GM11168 (cell line): ENCODE results near the gene POLE.
"Not testable (repeated sequence)": the region's sequence is repeated elsewhere in the genome, so short reads cannot be mapped to it uniquely, and the experiment has no call there.

ENCODE experiments used
- in situ Hi-C: fragments of 300-500 bp; cut with MboI; formaldehyde crosslinking; loops from one replicate; pipeline ENCODE4 v1.12.0; 2022; ENCODE audit warnings: low sequenced_read_pairs; ENCODE audit not compliant: unreplicated experiment

POLE gene

DNA sequence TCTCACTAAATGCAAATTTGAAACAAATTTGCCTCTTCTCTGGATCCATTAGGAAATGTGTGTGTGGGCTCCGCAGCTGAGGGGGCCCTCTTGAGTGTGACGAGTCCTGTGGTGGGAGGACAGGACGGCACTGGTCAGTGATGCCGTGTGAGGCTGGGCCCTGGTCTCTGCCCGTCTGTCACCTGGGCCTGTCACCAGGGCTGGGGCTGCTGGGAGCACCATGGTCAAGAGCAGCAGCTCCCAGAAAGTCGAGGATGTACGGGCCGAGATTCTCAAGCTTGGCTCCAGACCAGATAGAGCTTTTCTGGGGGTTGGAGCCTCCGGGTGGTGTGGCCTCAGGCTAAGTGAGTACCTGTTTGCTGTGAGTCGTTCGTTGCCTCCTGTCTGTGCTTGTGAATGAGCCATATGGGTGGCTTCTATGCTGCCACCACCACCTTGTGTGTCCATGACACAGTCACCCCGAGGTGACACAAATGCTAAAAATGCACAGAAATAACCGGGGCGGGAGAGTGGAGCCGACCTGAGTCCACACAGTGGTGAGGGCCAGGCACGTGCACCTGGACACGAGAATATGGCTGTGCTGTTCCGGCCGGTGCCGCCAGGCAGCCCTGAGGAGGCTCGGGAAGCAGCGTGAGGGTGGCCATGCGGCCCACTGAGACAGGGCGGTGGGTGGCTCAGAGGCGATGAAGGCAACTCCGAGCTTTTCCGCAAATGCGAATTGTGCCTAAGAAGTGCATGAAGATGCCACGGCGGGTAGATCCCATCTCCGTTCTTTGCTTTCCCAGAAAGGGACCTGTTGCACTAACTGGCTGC is 32.2 kb upstream of the POLE start:
- in situ Hi-C loops: no loop called here

DNA sequence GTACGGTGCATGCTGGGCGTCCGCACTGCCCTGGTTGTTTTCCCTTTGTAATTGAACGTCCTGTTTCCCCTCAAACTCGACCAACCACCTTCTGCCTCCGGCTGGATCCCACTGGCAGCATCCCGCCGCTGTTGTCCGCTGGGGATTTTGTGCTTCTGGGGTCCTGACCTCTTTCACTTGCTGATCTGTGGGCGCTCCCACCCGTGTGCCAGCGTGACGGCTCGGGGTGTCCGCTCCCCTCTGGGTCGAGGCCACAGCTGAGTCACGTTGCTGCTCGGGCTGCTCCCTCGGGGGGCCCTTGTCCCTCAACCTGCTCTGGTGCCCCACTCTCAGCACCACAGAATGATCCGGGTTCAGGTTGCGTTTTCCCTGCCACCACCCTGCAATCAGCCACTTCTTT is 31.5 kb upstream of the POLE start:
- in situ Hi-C loops: no loop called here

DNA sequence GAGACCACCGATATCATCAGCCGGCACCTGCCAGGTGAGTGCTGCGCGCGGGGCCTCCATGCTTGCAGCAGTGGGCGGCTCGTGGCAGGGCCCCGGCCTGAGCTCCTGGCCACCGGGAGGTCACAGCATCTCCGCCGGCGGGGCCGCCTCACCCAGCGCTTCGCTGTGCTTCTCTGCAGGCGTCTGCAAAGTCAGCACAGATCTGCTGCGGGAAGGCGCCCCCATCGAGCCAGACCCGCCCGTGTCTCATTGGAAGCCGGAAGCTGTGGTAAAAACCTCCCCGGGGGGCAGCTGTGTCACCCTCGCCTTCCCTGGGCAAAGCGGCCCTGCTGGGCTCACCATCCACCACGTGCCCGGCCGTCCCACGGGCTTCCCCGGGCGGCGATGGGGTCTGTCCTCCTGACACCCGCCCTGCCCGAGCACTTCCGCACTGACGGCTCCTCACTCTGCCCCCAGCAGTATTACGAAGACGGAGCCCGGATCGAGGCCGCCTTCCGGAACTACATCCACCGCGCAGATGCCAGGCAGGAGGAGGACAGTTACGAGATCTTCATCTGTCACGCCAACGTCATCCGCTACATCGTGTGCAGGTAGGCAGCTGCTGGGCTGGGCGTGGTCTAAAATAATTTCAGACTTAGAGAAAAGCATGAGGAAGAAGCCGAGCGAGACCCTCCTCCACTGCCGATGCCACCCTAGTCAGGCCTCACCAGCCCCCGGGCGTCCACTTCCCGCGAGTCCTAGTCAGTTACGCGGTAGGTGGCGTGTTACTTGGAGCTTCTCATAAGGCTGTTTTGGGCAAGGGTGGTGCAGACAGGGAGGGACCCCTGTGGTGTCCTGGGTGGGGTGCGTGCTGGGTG is 30.6 kb upstream of the POLE start:
- in situ Hi-C loops: no loop called here

DNA sequence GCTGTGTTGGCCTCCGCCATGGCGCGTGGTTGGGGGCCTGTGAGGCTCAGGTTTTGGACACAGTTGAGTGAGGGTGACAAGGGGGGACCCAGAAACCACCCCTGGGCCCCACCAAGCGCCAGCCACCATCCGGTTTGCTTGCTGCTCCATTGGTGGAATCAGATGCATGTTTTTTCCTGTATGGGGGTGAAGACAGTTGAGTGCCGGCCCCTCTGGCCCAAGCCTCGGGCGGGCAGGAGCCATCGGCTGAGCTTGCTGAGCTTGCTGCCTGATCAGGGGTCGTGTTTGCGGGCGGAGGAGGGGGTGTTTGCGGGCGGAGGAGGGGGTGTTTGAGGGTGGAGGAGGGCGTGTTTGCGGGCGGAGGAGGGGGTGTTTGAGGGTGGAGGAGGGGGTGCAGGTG is 29.9 kb upstream of the POLE start:
- in situ Hi-C loops: no loop called here

DNA sequence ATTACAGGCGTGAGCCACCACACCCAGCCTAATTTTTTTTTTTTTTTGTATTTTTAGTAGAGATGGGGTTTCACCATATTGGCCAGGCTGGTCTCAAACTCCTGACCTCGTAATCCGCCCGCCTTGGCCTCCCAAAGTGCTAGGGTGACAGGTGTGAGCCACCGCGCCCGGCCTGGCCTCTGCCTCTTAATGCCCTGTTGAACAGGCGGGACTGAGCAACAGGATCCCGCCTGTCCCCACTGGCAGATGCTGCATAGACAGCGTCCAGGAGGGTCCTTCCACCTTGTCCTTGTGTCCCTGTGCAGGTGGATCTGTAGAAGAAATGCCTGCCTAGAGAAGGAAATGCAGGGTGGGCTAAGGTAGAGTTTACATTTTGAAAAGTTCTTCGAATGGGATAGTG is 29.2 kb upstream of the POLE start:
- in situ Hi-C loops: no loop called here

DNA sequence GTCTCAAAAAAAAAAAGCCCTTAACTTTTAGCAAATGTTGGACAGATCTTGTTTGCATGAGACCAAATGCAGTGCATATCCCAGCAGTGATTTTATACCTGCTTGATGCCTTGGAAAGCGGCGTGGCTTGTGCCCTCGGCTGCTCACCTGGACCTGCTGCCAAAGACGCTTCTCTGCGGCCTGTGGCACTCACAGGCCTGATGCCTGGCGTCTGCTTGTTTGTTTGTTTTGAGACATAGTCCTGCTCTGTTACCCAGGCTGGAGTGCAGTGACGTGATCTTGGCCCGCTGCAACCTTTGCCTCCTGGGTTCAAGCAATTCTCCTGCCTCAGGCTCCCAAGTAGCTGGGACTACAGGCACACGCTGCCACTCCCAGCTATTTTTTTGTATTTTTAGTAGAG is 28.7 kb upstream of the POLE start:
- in situ Hi-C loops: no loop called here

DNA sequence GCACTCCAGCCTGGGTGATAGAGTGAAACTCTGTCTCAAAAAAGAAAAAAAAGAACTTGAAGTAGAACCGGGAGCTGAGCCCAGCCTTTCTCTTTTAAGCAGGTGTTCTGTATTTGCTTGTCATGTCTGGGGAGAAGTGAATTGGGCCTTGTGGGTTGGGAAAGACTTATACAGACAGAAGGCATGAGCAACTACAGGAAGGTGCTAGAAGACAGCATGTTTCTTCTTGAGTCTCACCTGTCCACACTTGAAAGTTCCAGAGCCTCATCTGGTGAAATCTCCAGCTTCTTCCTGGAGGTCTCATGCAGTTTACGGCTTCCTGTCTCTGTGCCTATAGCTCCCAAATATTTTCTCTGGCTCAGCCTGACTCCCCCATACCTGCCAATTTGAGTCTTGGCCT is 26.0 kb upstream of the POLE start:
- in situ Hi-C loops: no loop called here

DNA sequence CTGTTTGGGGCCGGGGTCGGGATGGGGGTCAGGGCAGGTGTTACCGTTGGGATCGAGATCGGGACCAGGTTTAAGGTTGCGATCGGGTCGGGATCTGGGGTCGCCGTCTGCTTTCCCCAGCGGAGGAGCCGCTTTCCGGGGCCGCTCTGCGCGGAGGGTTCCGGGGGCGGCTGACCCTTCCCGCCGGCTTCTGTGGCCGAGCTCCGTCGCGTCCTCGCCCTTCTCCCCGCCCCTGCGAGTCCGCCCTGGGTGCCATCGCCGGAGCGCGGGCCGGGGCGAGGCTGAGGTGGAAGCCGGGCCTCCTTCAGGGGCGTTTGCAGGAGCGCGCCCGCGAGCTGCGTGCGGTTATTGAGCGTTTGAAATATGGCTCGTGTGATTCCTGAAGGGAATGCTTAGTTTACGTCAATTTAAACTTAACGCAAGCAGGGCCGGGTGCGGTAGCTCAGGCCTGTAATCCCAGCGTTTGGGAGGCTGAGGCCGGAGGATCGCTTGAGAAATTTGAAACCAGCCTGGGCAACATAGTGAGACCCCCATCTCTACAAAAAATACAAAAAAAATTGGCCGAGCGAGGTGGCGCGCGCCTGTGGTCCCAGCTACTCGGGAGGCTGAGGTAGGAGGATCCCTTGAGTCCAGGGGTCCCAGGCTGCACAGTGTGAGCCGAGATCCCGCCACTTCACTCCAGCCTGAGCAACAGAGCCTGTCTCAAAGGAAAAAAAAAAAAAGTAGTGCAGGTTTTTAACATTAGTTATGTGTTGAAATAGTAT is 24.1 kb upstream of the POLE start:
- in situ Hi-C loops: no loop called here

DNA sequence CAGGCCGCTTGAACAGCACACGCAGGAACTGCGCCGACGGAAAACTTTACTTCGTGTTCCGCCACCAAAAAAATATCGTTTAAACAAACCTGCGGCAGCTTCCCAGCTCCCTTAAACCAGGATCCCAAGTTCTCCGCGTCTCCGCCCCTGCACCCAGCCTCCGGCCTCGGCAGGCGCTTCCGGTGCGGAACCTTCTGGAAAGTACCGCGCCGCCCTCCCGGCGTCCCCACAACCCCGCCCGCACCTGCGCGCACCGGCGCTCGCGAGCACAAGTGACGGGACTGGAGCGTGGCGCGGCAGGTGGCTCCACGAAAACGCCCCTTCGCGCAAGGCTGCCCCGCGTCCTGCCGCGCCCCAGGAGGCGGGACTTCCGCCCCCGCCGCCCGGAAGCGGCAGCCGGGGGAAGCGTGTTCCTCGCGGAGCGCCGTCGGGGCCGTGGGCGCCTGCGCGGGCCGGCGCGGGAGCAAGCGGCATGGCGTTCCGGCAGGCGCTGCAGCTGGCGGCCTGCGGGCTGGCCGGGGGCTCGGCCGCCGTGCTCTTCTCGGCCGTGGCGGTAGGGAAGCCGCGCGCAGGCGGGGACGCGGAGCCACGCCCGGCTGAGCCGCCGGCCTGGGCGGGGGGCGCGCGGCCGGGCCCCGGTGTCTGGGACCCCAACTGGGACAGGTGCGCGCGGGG is 23.4 kb upstream of the POLE start, which contains the start of gene PGAM5:
TSS of gene PGAM5 (plus strand) at position 438 of the 675 bp plus-strand sequence. CDS start at position 473, 35 bp downstream.
- in situ Hi-C loops: no loop called here

DNA sequence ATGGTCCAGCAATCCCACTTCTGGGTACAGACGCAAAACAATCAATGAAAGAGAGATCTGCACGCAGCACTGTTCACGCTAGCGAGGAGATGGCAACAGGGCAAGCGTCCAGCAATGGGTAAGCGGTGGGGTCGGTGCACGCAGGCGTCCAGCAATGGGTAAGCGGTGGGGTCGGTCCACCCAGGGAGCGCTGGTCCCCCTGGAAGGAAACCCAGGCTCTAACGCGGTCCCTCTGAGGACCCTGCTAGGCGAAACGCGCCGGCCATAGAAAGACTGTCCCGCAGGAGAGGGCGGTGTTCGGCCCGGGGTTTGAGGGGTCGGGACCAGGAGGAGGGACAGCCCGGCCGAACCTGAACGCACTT is 22.9 kb upstream of the POLE start:
- in situ Hi-C loops: no loop called here

DNA sequence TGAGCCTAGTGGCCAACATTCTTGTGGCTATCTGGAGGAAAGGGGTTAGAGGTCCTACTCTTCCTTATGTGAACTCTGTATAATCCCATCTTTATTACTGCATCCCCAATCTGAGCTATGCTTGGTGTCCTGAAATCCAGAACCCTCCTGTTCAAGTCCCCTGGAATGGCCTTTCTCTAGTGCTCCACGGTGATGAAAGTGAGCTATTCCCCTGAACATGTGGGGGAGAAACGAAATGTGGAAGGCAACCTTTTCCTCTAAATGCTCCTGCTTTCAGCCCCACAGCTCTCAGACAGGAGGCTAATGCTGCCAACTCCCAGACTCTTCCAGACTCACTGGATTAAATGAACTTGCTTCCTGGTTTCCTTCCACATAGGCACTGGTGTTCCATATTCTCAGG is 21.0 kb upstream of the POLE start:
- in situ Hi-C loops: no loop called here

DNA sequence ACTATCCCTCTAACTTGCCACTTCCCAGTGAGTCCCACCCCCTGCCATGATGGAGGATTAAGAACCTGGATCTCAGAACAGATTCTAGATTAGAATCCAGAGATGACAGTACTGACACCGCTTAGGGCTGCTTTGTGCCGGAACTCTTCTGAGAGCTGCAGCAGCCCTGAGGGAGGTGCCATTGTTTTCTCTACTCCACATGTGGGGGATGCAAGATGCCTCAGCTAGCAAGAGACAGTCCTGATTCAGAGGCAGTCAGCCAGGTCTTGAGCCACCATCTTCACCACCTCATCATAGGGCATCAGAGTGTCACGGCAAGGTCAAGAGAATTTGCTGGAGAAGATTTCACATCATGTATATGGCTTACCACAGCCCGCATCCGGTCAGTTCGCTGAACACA is 20.1 kb upstream of the POLE start:
- in situ Hi-C loops: no loop called here

DNA sequence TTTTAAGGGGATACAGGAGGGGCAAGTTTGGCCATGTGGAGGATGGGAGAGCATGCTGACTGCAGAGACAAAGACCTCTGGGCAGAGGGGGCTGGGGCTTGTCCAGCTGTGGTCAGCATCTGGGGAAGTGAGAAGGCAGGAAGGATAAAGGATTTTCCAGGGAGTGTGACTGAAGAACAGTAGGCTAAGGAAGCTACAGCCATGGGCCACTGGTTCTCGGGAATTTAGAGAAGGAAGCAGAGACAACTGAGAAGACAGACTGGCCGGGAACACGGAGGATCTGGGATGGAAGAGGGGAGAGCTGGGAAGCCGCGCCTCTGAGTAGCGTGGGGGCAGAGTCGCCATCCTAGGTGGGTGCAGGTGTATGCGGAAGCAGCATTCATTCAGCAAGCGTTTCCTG is 16.5 kb upstream of the POLE start:
- in situ Hi-C loops: no loop called here

DNA sequence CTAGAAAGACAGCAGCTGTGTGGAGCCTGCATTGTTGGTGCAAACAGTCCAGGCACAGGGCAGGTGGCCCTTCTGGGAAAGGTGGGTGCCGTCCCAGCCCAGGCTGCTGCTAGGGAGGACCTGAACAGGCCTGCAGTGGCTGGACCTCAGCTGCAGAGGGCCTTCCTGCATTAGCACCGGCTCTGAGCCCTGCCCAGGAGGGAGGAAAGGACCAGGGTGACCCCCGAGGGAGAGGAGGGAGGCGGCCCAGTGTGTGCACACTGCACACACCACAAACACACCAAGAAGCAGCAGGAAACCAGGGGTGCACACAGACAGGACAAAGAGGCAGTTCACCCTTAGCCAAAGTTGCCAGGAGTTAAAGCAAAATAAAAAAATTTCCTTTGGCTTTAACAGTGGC is 15.5 kb upstream of the POLE start:
- in situ Hi-C loops: no loop called here

DNA sequence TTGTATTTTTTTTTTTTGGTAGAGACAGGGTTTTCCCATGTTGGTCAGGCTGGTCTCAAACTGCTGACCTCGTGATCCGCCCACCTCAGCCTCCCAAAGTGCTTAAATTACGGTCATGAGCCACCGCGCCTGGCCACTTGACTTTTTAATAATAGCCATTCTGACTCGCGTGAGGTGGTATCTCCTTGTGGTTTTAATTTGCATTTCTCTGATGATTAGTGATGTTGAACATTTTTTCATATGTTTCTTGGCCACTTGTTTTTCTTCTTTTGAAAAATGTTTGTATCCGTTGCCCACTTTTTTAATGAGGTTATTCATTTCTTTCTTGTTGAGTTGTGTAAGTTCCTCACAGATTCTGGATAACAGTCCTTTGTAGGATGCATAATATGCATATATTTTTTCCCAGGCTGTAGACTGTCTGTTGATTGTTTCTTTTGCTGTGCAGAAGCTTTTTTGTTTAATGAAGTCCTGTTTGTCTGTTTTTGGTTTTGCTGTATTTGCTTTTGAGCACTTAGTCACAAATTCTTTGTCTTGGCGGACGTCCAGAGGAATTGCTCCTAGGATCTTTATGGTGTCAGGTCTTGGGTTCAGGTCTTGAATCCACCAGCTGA is 13.2 kb upstream of the POLE start:
- in situ Hi-C loops: no loop called here

DNA sequence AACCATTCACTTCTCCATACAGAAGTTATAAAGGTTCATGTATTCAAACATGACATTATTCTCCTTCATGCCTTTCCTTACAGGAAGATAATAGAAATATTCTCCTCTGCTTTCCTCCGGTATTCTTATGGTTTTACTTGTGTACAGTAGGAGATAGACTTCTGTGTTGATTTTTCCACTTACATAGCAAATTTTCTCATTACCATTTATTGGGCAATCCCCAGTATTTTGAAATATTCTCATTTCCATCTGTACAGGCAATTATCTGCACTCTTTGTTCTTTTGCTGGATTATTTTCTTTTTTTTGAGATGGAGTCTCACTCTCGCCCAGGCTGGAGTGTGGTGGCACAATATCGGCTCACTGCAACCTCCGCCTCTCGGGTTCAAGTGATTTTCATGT is 11.2 kb upstream of the POLE start:
- in situ Hi-C loops: no loop called here

DNA sequence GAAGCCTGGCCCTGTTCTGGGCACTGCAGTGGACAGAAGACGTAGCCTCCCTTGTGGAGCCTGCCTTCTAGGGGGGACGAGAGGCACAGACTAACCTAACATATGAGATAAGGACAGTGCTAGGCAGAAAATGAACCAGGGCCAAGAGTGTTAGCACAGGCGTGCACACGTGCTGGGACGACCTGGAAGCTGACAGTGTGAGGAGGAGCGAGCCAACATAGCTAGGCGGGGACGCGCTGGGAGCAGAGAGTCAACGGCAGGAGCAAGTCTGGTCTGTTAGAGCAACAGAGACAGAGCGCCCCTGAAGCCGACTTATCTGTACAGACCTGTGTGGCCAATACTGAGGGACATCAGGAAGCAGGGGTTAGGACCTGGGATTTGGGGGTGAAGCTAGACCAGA is 8.3 kb upstream of the POLE start:
- in situ Hi-C loops: no loop called here

DNA sequence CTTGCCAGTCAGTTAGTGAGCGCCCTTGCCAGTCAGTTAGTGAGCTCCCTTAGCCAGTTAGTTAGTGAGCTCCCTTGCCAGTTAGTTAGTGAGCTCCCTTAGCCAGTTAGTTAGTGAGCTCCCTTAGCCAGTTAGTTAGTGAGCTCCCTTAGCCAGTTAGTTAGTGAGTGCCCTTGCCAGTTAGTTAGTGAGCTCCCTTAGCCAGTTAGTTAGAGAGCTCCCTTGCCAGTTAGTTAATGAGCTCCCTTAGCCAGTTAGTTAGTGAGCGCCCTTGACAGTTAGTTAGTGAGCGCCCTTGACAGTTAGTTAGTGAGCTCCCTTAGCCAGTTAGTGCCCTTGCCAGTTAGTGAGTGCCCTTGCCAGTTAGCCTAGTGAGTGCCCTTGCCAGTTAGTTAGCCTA is 7.7 kb upstream of the POLE start:
- in situ Hi-C loops: not testable (repeated sequence)

DNA sequence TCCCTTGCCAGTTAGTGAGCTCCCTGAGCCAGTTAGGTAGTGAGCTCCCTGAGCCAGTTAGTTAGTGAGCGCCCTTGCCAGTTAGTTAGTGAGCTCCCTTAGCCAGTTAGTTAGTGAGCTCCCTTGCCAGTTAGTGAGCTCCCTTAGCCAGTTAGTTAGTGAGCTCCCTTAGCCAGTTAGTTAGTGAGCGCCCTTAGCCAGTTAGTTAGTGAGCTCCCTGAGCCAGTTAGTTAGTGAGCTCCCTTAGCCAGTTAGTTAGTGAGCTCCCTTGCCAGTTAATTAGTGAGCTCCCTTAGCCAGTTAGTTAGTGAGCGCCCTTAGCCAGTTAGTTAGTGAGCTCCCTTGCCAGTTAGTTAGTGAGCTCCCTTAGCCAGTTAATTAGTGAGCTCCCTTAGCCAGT is 4.9 kb upstream of the POLE start:
- in situ Hi-C loops: not testable (repeated sequence)

DNA sequence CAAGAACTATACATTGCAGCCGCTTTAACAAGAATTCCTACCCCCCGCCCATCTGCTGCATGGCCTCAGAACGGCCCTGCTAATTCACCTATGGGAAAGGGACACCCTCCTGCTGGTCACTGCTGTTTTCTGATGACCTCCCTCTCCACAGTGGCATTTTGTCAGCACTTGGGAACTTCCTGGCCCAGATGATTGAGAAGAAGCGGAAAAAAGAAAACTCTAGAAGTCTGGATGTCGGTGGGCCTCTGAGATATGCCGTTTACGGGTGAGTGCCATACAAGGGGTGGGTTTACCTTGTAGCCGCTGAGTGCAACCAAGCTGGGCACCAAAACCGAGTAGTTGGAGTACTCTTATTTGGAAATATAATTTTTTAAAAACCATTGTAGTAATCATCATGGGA is 3.0 kb upstream of the POLE start:
- in situ Hi-C loops: no loop called here
